Peyer's patch (tissue), 4 donors: ENCODE results near the gene OLFML2A.
A peak's percentile ranks its signal among the peaks of the same experiment; 100 is the strongest.

Source experiments
- POLR2A ChIP-seq, 2 donors: fragments of 450-650 bp; IDR thresholded peaks; one replicate each; pipeline ENCODE4 v1.5.1; 2017; ENCODE audit warnings: antibody characterized with exemption in 2 of 2, mild to moderate bottlenecking in 2 of 2, moderate library complexity in 2 of 2
- TF ChIP-seq, protein P1 (sequence below), 6 experiments: fragments of 450-650 bp in 4 of 6; fragments of 200-600 bp in 2 of 6; sonication (generic) in 1 of 6; IDR thresholded peaks; one replicate each; pipeline ENCODE4 v1.5.1; 2017 to 2019; ENCODE audit warnings: antibody characterized with exemption in 6 of 6, mild to moderate bottlenecking in 3 of 6, moderate library complexity in 1 of 6

DNA sequence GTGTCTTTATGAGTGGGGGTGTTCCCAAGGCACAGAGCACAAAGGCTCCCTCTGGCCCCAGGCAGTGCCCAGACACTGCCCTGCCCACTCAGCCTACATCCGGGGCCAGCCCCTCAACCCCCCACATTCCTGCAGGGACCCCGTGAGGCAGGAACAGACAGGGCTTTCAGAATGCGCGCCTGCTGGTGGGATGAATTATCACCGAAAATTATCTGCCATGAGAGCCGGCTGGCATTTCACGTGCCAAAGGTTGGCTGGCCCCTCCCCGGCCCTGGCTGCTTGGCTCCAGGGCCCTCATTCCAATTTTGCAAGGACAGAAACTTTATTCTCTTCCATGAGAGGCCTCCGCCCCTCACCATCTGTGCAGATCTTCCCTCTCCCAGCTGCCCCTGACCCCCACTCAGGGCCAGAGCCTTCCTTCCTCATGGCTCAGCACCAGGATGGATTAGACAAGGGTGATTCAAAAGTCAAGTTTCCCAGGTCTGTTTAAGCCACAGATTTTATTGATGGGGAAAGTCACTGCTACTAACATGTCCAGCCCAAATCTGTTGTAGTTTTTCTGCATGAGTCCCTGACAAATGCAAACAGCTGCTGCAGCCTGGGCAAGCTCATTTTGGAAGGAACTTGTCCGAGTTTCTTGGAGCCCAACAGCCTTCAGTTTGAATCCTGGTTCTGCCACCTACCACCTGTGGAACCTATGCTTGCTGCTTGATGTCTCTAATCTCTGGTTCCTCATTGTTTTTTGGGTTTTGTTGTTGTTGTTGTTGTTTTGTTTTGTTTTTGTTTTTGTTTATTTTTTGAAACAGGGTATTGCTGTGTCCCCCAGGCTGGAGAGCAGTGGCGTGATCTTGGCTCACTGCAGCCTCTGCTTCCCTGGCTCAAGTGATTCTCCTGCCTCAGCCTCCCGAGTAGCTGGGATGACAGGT is 44.0 kb downstream of the OLFML2A start:
- TF ChIP-seq, protein P1, sequence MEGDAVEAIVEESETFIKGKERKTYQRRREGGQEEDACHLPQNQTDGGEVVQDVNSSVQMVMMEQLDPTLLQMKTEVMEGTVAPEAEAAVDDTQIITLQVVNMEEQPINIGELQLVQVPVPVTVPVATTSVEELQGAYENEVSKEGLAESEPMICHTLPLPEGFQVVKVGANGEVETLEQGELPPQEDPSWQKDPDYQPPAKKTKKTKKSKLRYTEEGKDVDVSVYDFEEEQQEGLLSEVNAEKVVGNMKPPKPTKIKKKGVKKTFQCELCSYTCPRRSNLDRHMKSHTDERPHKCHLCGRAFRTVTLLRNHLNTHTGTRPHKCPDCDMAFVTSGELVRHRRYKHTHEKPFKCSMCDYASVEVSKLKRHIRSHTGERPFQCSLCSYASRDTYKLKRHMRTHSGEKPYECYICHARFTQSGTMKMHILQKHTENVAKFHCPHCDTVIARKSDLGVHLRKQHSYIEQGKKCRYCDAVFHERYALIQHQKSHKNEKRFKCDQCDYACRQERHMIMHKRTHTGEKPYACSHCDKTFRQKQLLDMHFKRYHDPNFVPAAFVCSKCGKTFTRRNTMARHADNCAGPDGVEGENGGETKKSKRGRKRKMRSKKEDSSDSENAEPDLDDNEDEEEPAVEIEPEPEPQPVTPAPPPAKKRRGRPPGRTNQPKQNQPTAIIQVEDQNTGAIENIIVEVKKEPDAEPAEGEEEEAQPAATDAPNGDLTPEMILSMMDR (IDR thresholded peaks at IDR 0.05) = peak in 2 of 6 experiments; percentile 2 to 7
- no peak for TF ChIP-seq POLR2A (IDR thresholded peaks at IDR 0.05)
